Smooth muscle cell (in vitro differentiated cells): ENCODE results near the gene CLEC6A. TPM values are rescaled to one million over a fixed set of nuclear protein-coding genes. Genes with fewer than 3 reads are reported as not detected.
"Not testable (repeated sequence)": the region's sequence is repeated elsewhere in the genome, so short reads cannot be mapped to it uniquely, and the experiment has no call there.

Source experiments
- DNase-seq: peaks from one replicate; lab custom pipeline; 2025; ENCODE audit not compliant: unreplicated experiment; lab: John Stamatoyannopoulos, UW
- H2AFZ ChIP-seq: fragments of 200-600 bp; sonication (generic); 2 replicates; pipeline ENCODE4 v1.6.0; 2016; ENCODE audit warnings: antibody characterized with exemption, low read depth, mild to moderate bottlenecking
- H3F3A ChIP-seq: fragments of 200-600 bp; sonication (generic); 2 replicates; pipeline ENCODE4 v1.6.0; 2017; ENCODE audit warnings: antibody characterized with exemption, low read depth
- H3K27ac ChIP-seq: fragments of 200-600 bp; sonication (generic); 2 replicates; pipeline ENCODE4 v1.5.1; 2016; ENCODE audit warnings: low read depth, mild to moderate bottlenecking
- H3K27me3 ChIP-seq: fragments of 200-600 bp; sonication (generic); 2 replicates; pipeline ENCODE4 v1.6.1; 2016; ENCODE audit warnings: low read depth, mild to moderate bottlenecking
- H3K36me3 ChIP-seq: fragments of 200-600 bp; sonication (generic); 2 replicates; pipeline ENCODE4 v1.5.1; 2016; ENCODE audit warnings: low read depth
- H3K4me1 ChIP-seq: fragments of 200-600 bp; sonication (generic); 2 replicates; pipeline ENCODE4 v1.5.1; 2016; ENCODE audit warnings: low read depth
- H3K4me2 ChIP-seq: fragments of 200-600 bp; sonication (generic); 2 replicates; pipeline ENCODE4 v1.6.0; 2016; ENCODE audit warnings: mild to moderate bottlenecking
- H3K4me3 ChIP-seq: fragments of 200-600 bp; sonication (generic); 2 replicates; pipeline ENCODE4 v1.5.1; 2016; ENCODE audit warnings: mild to moderate bottlenecking
- H3K79me2 ChIP-seq: fragments of 200-600 bp; sonication (generic); 2 replicates; pipeline ENCODE4 v1.6.0; 2016; ENCODE audit warnings: low read depth, mild to moderate bottlenecking
- H3K9ac ChIP-seq: fragments of 200-600 bp; sonication (generic); 2 replicates; pipeline ENCODE4 v1.6.0; 2016; ENCODE audit warnings: low read depth
- H3K9me3 ChIP-seq: fragments of 200-600 bp; sonication (generic); replicated peaks from 2 replicates; pipeline ENCODE4 v1.5.1; 2016; ENCODE audit warnings: low read depth
- H4K20me1 ChIP-seq: fragments of 200-600 bp; sonication (generic); 2 replicates; pipeline ENCODE4 v1.6.0; 2016; ENCODE audit warnings: low read depth
- CTCF ChIP-seq: fragments of 200-600 bp; sonication (generic); IDR thresholded peaks from 2 replicates; pipeline ENCODE4 v1.5.1; 2017; ENCODE audit warnings: borderline replicate concordance, mild to moderate bottlenecking, antibody characterized with exemption; ENCODE audit not compliant: insufficient read depth, poor library complexity, severe bottlenecking
- WGBS: methylation state at CpG from one replicate; pipeline ENCODE4 v1.1.7; 2016; ENCODE audit warnings: low lambda C conversion rate; 5-methylcytosine and 5-hydroxymethylcytosine counted together
- polyA plus RNA-seq: library from polyadenylated mRNA; unstranded; fragments of >200 nt; fragmentation: Nextera tagmentation; extraction: Ambion mirVana; gene quantifications from 2 replicates; pipeline ENCODE4 v1.2.1, GENCODE V29; 2016
- total RNA-seq: library from RNA; depleted of rRNA; stranded (reverse); fragments of >200 nt; gene quantifications from 2 replicates; pipeline ENCODE4 v1.2.3, GENCODE V29; 2014

The CLEC6A gene
- total and polyA plus RNA-seq, 2 experiments from 2014 or later, result not detected

- TF ChIP-seq CTCF, result no peak
- H2AFZ ChIP-seq, result no peak overlapping the region
- WGBS, result 87% methylated on average over 5 of the region's 5 CpGs
- H3K9me3 ChIP-seq, result no peaks in the 10 kb centered on the region
- H3K27ac ChIP-seq, result peak overlapping the region; percentile 60
- no peaks in the 10 kb centered on the region for H3K79me2 ChIP-seq
- H3K36me3 ChIP-seq, result no peaks in the 10 kb centered on the region
- no peak overlapping the region for H3K4me3 ChIP-seq
- H3F3A ChIP-seq, result peaks cover 4% of the 10 kb centered on the region
- DNase-seq, result no peak
- no peak overlapping the region for H3K4me2 ChIP-seq
- H3K27me3 ChIP-seq, result no peaks in the 10 kb centered on the region
- H3K4me1 ChIP-seq, result no peaks in the 10 kb centered on the region
- H3K9ac ChIP-seq, result no peak overlapping the region
- no peaks in the 10 kb centered on the region for H4K20me1 ChIP-seq
These were observed 36.1 kb downstream of the CLEC6A start for GRCh38 chr12:8491646-8492530.

GRCh38 chr12:8493084-8493483 lies 37.3 kb downstream of the CLEC6A start:
- Histone ChIP-seq H3K36me3 (no peaks in the 10 kb centered on the region), H3K27me3 (no peaks in the 10 kb centered on the region), H3K27ac (peak overlapping the region; percentile 60), H2AFZ (peak overlapping the region; percentile 20), H3F3A (peaks cover 4% of the 10 kb centered on the region), H3K4me3 (no peak overlapping the region), H3K9ac (no peak overlapping the region), H3K4me2 (peak overlapping the region; percentile 15), H3K79me2 (no peaks in the 10 kb centered on the region), H4K20me1 (no peaks in the 10 kb centered on the region), H3K4me1 (no peaks in the 10 kb centered on the region), H3K9me3 (no peaks in the 10 kb centered on the region)
- DNase-seq, result no peak
- TF ChIP-seq CTCF, result no peak
- WGBS, result 7% methylated on average over 2 of the region's 2 CpGs

- not testable (repeated sequence) for H2AFZ ChIP-seq, H4K20me1 ChIP-seq, DNase-seq, H3F3A ChIP-seq, H3K79me2 ChIP-seq, H3K4me1 ChIP-seq, H3K27me3 ChIP-seq, H3K9ac ChIP-seq, H3K9me3 ChIP-seq, H3K4me2 ChIP-seq, H3K27ac ChIP-seq, H3K36me3 ChIP-seq, H3K4me3 ChIP-seq
- WGBS, result 87% methylated on average over 4 of the region's 4 CpGs
These were observed 39.9 kb downstream of the CLEC6A start for GRCh38 chr12:8495671-8496070.

- not testable (repeated sequence) for DNase-seq, H3K4me1 ChIP-seq, H3K9me3 ChIP-seq, H3F3A ChIP-seq, H3K36me3 ChIP-seq, H3K27me3 ChIP-seq, H2AFZ ChIP-seq, H3K79me2 ChIP-seq, H3K4me3 ChIP-seq, H4K20me1 ChIP-seq, H3K27ac ChIP-seq, H3K4me2 ChIP-seq, H3K9ac ChIP-seq
- 67% methylated on average over 7 of the region's 7 CpGs for WGBS
These were observed 40.3 kb downstream of the CLEC6A start for GRCh38 chr12:8496074-8496473.
